Measurements from ENCODE around the gene IL17C. TPM values are rescaled to one million over a fixed set of nuclear protein-coding genes. Genes with fewer than 3 reads are reported as not detected.

The IL17C gene
- total RNA-seq, 1 experiment from 2014 or later, result 0.31 TPM

DNA sequence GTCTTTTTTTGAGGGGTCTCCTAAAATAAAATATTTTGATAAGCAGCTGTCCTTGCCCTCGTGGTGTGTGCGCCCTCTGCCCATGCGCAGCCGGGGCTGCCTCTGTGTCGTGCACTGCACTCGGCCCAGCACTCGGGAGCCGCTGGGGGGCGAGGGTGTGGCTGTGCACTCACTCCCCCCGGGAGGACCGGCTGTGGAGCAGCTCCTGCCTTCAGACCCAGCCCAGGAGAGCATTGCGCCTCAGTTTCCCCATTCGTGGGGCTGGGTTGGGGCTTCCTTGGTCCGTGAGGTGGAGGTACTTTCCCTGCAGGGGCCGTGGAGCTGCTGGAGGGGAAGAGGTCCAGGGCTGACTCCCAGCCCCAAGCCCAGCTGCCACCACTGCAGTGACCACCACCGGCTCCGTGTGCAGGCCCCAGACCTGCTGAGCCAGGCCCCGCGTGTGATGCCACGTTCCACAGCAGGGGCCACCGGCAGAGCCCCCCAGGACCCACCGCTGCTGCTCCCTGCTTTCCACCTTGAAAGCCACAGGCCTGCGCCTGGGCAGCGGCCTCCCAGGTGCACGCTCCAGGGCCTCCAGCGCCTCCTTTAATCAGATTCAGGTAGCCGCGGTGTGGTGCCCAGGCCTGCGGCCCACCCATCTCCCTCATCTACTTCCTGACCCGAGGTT lies 6.3 kb upstream of the IL17C start:
- Histone ChIP-seq H2BK15ac (ENCODE audit: low read depth, low read length) (no peak overlapping the region), H3K56ac (ENCODE audit: insufficient read length, low read depth, low read length) (no peak overlapping the region), H3K4me2 (ENCODE audit: insufficient read depth, insufficient read length, low read length) (no peak overlapping the region), H2BK12ac (ENCODE audit: insufficient read length, low read depth, low read length) (no peak overlapping the region), H3K18ac (ENCODE audit: insufficient read length, low read depth, low read length) (no peak overlapping the region), H3K4ac (ENCODE audit: low read depth, low read length) (no peak overlapping the region), H3K79me2 (ENCODE audit: insufficient read depth, low read length) (no peaks in the 10 kb centered on the region), H4K20me1 (ENCODE audit: control insufficient read depth, insufficient read depth, insufficient read length) (no peaks in the 10 kb centered on the region), H2AK5ac (ENCODE audit: insufficient read length, low read length) (no peak overlapping the region), H3K23ac (ENCODE audit: insufficient read length, low read depth, low read length) (no peak overlapping the region), H2BK5ac (ENCODE audit: insufficient read length, low read length) (no peak overlapping the region), H3T11ph (ENCODE audit: low read length) (no peak overlapping the region), H2BK20ac (ENCODE audit: low read depth, low read length, poor library complexity, severe bottlenecking) (no peak overlapping the region), H3K79me1 (ENCODE audit: insufficient read depth, low read depth, low read length, poor library complexity, severe bottlenecking) (no peaks in the 10 kb centered on the region), H3K27ac (ENCODE audit: insufficient read length, low read depth, low read length) (no peak overlapping the region), H4K8ac (replicated peaks; ENCODE audit: insufficient read length, low read depth, low read length) (no peak overlapping the region), H3K9ac (ENCODE audit: extremely low read depth, insufficient read length, low read length) (no peak overlapping the region), H3K4me1 (ENCODE audit: insufficient read depth, low read length) (no peaks in the 10 kb centered on the region), H3K27me3 (ENCODE audit: insufficient read depth, low read length) (no peaks in the 10 kb centered on the region), H4K5ac (ENCODE audit: insufficient read length, low read depth, low read length) (no peak overlapping the region), H3K23me2 (ENCODE audit: insufficient read length, low read depth, low read length, poor library complexity, severe bottlenecking) (peaks cover 15% of the 10 kb centered on the region), H3K14ac (ENCODE audit: insufficient read depth, low read length) (no peak overlapping the region), H2AFZ (ENCODE audit: low read length) (no peak overlapping the region), H4K91ac (ENCODE audit: insufficient read length, low read depth, low read length) (no peak overlapping the region), H3K9me3 (ENCODE audit: control insufficient read depth, low read depth, low read length) (no peaks in the 10 kb centered on the region), H2BK120ac (ENCODE audit: low read depth, low read length, poor library complexity, severe bottlenecking) (no peak overlapping the region)
- TF ChIP-seq CTCF (conservative IDR thresholded peaks at IDR 0.05), result no peak
- H3K27me3 Mint-ChIP-seq (ENCODE audit: low read depth), result peaks cover 8% of the 10 kb centered on the region
- peak overlapping the region in 1 of 3 experiments; percentile 51; a peak in 1 of 7 replicates for H3K27ac Mint-ChIP-seq
- H3K4me3 Mint-ChIP-seq, result no peak overlapping the region; a peak in 1 of 5 replicates
- no peak for DNase-seq
- WGBS (ENCODE audit: extremely low coverage, insufficient read length, low lambda C conversion rate), result no CpG with 5 or more reads among the region's 30 CpGs
- peaks cover 11 to 43% (median 38%) of the 10 kb centered on the region in 3 experiments; a peak in 6 of 7 replicates for H3K36me3 Mint-ChIP-seq (ENCODE audit: insufficient read depth in 1 of 3, low read depth in 3 of 3)
- peaks cover under 1 to 22% of the 10 kb centered on the region in 2 experiments for H3K4me1 Mint-ChIP-seq
- no peaks in the 10 kb centered on the region; a peak in 1 of 5 replicates for H3K9me3 Mint-ChIP-seq

Data from H9 (cell line).